H1 (cell line): ENCODE results near the gene HOXC11. TPM values are rescaled to one million over a fixed set of nuclear protein-coding genes. Genes with fewer than 3 reads are reported as not detected.
A peak's percentile ranks its signal among the peaks of the same experiment; 100 is the strongest.

Experiments
- CTBP2 ChIP-seq: IDR thresholded peaks from 2 replicates; pipeline ENCODE4 v1.7.0; 2011; ENCODE audit warnings: borderline replicate concordance, mild to moderate bottlenecking, moderate library complexity, mixed read lengths, low read length; ENCODE audit not compliant: insufficient read depth, insufficient read length
- EP300 ChIP-seq, 2 experiments: IDR thresholded peaks; 1 replicate in 1 of 2; 2 replicates in 1 of 2; pipeline ENCODE4 v1.6.1; 2011 to 2012; ENCODE audit warnings: low read depth in 2 of 2, low read length in 2 of 2, mild to moderate bottlenecking in 2 of 2, borderline replicate concordance in 1 of 2, inconsistent platforms in 1 of 2, moderate library complexity in 1 of 2
- HDAC6 ChIP-seq: IDR thresholded peaks from one replicate; pipeline ENCODE4 v1.7.1; 2012; ENCODE audit warnings: low read depth, mild to moderate bottlenecking, inconsistent platforms, low read length, moderate library complexity
- JUN ChIP-seq: IDR thresholded peaks from 2 replicates; pipeline ENCODE4 v1.6.1; 2011; ENCODE audit warnings: low read depth, mild to moderate bottlenecking, improper control_type of control experiment, low read length
- KDM5A ChIP-seq: fragments of 200-600 bp; IDR thresholded peaks from 2 replicates; pipeline ENCODE4 v1.7.1; 2012; ENCODE audit warnings: mild to moderate bottlenecking, low read length, inconsistent platforms, mixed read lengths
- MAFK ChIP-seq: IDR thresholded peaks from 2 replicates; pipeline ENCODE4 v1.6.1; 2012; ENCODE audit warnings: low read depth, mild to moderate bottlenecking, improper control_type of control experiment, low read length
- POU5F1 ChIP-seq: IDR thresholded peaks from 2 replicates; pipeline ENCODE4 v1.6.1; 2011; ENCODE audit warnings: low read depth, mild to moderate bottlenecking, low read length, moderate library complexity
- SP2 ChIP-seq: IDR thresholded peaks from 2 replicates; pipeline ENCODE4 v1.6.1; 2012; ENCODE audit warnings: mild to moderate bottlenecking, low read length, inconsistent platforms
- TAF1 ChIP-seq: IDR thresholded peaks from 2 replicates; pipeline ENCODE4 v1.6.1; 2011; ENCODE audit warnings: mild to moderate bottlenecking, low read depth, low read length
- polyA plus RNA-seq, 7 experiments: library from polyadenylated mRNA; depleted of rRNA in 3 of 7; stranded (reverse) in 5 of 7; unstranded in 2 of 7; fragments of >200 nt in 5 of 7; fragments of 200-250 nt in 2 of 7; gene quantifications; 1 replicate in 5 of 7; 2 replicates in 1 of 7; 4 replicates in 1 of 7; pipeline versions ENCODE4 v1.2.1 to v1.2.3, GENCODE V29; 2011 to 2013; ENCODE audit warnings: missing spikeins in 2 of 7, mixed read lengths in 2 of 7
- total RNA-seq: library from RNA; stranded (reverse); fragmentation: NEBNext Ultra II Directional; extraction: Animal tissue kit (Norgen Biotek cat#: 25700); gene quantifications from 2 replicates; pipeline ENCODE4 v1.2.1, GENCODE V29; 2021
- TF ChIP-seq, protein P1 (sequence below): fragments of 300-600 bp; sonication (generic); IDR thresholded peaks from 2 replicates; pipeline ENCODE4 v1.7.1; 2012; ENCODE audit warnings: low read length, moderate library complexity, mild to moderate bottlenecking, inconsistent platforms; ENCODE audit not compliant: insufficient replicate concordance

Gene HOXC11
- total and polyA plus RNA-seq, 2 of the 8 experiments (the other 6 are each of a cell fraction or from before 2014, with no cell fraction given) = not detected

DNA sequence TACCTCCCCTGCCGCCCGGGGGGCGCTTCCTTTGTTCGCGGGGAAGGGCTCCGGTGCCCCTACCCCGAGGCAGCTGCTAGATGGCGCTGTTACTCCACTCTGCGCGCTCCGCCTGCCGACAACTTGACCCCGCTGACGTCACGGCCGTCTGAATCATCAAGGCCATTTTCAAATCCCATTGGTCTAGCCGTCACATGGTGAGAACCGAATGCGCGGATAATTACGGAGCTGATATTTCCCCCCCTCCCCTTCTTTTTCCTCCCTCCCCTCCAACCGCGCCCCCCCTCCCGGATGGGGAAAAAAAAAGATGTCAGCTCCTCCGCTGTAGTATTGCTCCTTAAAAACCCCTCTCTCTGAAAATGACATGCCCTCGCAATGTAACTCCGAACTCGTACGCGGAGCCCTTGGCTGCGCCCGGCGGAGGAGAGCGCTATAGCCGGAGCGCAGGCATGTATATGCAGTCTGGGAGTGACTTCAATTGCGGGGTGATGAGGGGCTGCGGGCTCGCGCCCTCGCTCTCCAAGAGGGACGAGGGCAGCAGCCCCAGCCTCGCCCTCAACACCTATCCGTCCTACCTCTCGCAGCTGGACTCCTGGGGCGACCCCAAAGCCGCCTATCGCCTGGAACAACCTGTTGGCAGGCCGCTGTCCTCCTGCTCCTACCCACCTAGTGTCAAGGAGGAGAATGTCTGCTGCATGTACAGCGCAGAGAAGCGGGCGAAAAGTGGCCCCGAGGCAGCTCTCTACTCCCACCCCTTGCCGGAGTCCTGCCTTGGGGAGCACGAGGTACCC is 12.2 kb downstream of the HOXC11 start, which contains the start of gene HOXC10 (continued):
- TF ChIP-seq, protein P1, sequence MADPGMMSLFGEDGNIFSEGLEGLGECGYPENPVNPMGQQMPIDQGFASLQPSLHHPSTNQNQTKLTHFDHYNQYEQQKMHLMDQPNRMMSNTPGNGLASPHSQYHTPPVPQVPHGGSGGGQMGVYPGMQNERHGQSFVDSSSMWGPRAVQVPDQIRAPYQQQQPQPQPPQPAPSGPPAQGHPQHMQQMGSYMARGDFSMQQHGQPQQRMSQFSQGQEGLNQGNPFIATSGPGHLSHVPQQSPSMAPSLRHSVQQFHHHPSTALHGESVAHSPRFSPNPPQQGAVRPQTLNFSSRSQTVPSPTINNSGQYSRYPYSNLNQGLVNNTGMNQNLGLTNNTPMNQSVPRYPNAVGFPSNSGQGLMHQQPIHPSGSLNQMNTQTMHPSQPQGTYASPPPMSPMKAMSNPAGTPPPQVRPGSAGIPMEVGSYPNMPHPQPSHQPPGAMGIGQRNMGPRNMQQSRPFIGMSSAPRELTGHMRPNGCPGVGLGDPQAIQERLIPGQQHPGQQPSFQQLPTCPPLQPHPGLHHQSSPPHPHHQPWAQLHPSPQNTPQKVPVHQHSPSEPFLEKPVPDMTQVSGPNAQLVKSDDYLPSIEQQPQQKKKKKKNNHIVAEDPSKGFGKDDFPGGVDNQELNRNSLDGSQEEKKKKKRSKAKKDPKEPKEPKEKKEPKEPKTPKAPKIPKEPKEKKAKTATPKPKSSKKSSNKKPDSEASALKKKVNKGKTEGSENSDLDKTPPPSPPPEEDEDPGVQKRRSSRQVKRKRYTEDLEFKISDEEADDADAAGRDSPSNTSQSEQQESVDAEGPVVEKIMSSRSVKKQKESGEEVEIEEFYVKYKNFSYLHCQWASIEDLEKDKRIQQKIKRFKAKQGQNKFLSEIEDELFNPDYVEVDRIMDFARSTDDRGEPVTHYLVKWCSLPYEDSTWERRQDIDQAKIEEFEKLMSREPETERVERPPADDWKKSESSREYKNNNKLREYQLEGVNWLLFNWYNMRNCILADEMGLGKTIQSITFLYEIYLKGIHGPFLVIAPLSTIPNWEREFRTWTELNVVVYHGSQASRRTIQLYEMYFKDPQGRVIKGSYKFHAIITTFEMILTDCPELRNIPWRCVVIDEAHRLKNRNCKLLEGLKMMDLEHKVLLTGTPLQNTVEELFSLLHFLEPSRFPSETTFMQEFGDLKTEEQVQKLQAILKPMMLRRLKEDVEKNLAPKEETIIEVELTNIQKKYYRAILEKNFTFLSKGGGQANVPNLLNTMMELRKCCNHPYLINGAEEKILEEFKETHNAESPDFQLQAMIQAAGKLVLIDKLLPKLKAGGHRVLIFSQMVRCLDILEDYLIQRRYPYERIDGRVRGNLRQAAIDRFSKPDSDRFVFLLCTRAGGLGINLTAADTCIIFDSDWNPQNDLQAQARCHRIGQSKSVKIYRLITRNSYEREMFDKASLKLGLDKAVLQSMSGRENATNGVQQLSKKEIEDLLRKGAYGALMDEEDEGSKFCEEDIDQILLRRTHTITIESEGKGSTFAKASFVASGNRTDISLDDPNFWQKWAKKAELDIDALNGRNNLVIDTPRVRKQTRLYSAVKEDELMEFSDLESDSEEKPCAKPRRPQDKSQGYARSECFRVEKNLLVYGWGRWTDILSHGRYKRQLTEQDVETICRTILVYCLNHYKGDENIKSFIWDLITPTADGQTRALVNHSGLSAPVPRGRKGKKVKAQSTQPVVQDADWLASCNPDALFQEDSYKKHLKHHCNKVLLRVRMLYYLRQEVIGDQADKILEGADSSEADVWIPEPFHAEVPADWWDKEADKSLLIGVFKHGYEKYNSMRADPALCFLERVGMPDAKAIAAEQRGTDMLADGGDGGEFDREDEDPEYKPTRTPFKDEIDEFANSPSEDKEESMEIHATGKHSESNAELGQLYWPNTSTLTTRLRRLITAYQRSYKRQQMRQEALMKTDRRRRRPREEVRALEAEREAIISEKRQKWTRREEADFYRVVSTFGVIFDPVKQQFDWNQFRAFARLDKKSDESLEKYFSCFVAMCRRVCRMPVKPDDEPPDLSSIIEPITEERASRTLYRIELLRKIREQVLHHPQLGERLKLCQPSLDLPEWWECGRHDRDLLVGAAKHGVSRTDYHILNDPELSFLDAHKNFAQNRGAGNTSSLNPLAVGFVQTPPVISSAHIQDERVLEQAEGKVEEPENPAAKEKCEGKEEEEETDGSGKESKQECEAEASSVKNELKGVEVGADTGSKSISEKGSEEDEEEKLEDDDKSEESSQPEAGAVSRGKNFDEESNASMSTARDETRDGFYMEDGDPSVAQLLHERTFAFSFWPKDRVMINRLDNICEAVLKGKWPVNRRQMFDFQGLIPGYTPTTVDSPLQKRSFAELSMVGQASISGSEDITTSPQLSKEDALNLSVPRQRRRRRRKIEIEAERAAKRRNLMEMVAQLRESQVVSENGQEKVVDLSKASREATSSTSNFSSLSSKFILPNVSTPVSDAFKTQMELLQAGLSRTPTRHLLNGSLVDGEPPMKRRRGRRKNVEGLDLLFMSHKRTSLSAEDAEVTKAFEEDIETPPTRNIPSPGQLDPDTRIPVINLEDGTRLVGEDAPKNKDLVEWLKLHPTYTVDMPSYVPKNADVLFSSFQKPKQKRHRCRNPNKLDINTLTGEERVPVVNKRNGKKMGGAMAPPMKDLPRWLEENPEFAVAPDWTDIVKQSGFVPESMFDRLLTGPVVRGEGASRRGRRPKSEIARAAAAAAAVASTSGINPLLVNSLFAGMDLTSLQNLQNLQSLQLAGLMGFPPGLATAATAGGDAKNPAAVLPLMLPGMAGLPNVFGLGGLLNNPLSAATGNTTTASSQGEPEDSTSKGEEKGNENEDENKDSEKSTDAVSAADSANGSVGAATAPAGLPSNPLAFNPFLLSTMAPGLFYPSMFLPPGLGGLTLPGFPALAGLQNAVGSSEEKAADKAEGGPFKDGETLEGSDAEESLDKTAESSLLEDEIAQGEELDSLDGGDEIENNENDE = no peak
- TF ChIP-seq CTBP2 (no peak), EP300 (IDR thresholded peaks at IDR 0.05; ENCODE audit: borderline replicate concordance in 1 of 2, low read depth in 2 of 2, low read length in 2 of 2) (0 out of 3 replicates have a peak, but pooled peaks of 1 of the 2 experiments have one; percentile 18), JUN (peak; percentile 51; the same call in 1 of the 2 replicates), MAFK (no peak), KDM5A (no peak), POU5F1 (no peak), HDAC6 (no peak), TAF1 (no peak), SP2 (no peak)
